ENCODE measurements around the gene RBM3.

RBM3 gene

GRCh38 chrX:48617542-48618340, 43.5 kb downstream of the RBM3 start:
- no peak for DNase-seq (ENCODE audit: low read depth, low spot score)

GRCh38 chrX:48626401-48627298, 52.4 kb downstream of the RBM3 start:
- no peak for DNase-seq (ENCODE audit: low read depth, low spot score)
